GM12878 (cell line): ENCODE data around the gene LMF2. TPM values are rescaled to one million over a fixed set of nuclear protein-coding genes. Genes with fewer than 3 reads are reported as not detected.

ENCODE experiments used
- ASH2L ChIP-seq: fragments of 300-600, 200-600 bp; sonication (generic); IDR thresholded peaks from 2 replicates; pipeline ENCODE4 v1.6.1; 2017; ENCODE audit warnings: low read depth, mild to moderate bottlenecking, borderline replicate concordance
- CBFB ChIP-seq: IDR thresholded peaks from 2 replicates; pipeline ENCODE4 v1.6.1; 2016; ENCODE audit warnings: antibody characterized with exemption, low read depth
- CBX3 ChIP-seq: fragments of 200-600 bp; sonication (generic); IDR thresholded peaks from 2 replicates; pipeline ENCODE4 v1.6.1; 2016; ENCODE audit warnings: low read depth, borderline replicate concordance
- CREM ChIP-seq: IDR thresholded peaks from 2 replicates; pipeline ENCODE4 v1.6.1; 2014; ENCODE audit warnings: antibody characterized with exemption, low read depth
- ELK1 ChIP-seq: IDR thresholded peaks from 2 replicates; pipeline ENCODE4 v1.6.1; 2012; ENCODE audit warnings: low read depth, low read length, improper control_type of control experiment
- EZH2 ChIP-seq: IDR thresholded peaks from 2 replicates; pipeline ENCODE4 v1.6.1; 2012; ENCODE audit warnings: low read depth, mild to moderate bottlenecking, control low read depth, inconsistent platforms, low read length, borderline replicate concordance; ENCODE audit not compliant: control insufficient read depth
- HDAC6 ChIP-seq: fragments of 200-600 bp; sonication (generic); IDR thresholded peaks from one replicate; pipeline ENCODE4 v1.8.0; 2017; ENCODE audit warnings: antibody characterized with exemption; ENCODE audit not compliant: unreplicated experiment
- IKZF2 ChIP-seq, 2 experiments: fragments of 450-650 bp; IDR thresholded peaks; 2 replicates each; pipeline ENCODE4 v1.6.1; 2017; ENCODE audit warnings: mild to moderate bottlenecking in 2 of 2, moderate library complexity in 2 of 2
- IRF4 ChIP-seq: IDR thresholded peaks from 2 replicates; pipeline ENCODE4 v1.6.1; 2011; ENCODE audit warnings: low read depth, low read length
- MYB ChIP-seq: fragments of 150-350 bp; IDR thresholded peaks from 2 replicates; pipeline ENCODE4 v1.6.1; 2014; ENCODE audit warnings: mild to moderate bottlenecking, low read depth, low read length, borderline replicate concordance
- NR2C1 ChIP-seq: fragments of 450-650 bp; IDR thresholded peaks from 2 replicates; pipeline ENCODE4 v1.6.1; 2017; ENCODE audit warnings: antibody characterized with exemption, mild to moderate bottlenecking, moderate library complexity
- NRF1 ChIP-seq: conservative IDR thresholded peaks from 2 replicates; pipeline ENCODE4 v1.6.1; 2011; ENCODE audit warnings: mild to moderate bottlenecking, low read depth, low read length, improper control_type of control experiment
- POU2F2 ChIP-seq: IDR thresholded peaks from 3 replicates; pipeline ENCODE4 v1.6.1; 2011; ENCODE audit warnings: low read depth, mild to moderate bottlenecking, low read length, borderline replicate concordance
- RCOR1 ChIP-seq: conservative IDR thresholded peaks from 2 replicates; pipeline ENCODE4 v1.6.1; 2012; ENCODE audit warnings: low read depth, low read length, improper control_type of control experiment
- SKIL ChIP-seq: fragments of 450-650 bp; IDR thresholded peaks from 2 replicates; pipeline ENCODE4 v1.6.1; 2017; ENCODE audit warnings: mild to moderate bottlenecking, low read depth, inconsistent platforms; ENCODE audit not compliant: poor library complexity, severe bottlenecking
- ZBTB33 ChIP-seq: fragments of 450-650 bp; IDR thresholded peaks from 2 replicates; pipeline ENCODE4 v1.6.1; 2017; ENCODE audit warnings: mild to moderate bottlenecking
- polyA plus RNA-seq, 11 experiments: library from polyadenylated mRNA; depleted of rRNA in 4 of 11; unstranded in 6 of 11; stranded (reverse) in 5 of 11; fragments of >200 nt; fragmentation: Nextera tagmentation in 4 of 11; fragmentation: Illumina TruSeq in 1 of 11; extraction: Ambion mirVana in 4 of 11; extraction: Trizol in 1 of 11; gene quantifications; 1 replicate in 1 of 11; 2 replicates in 10 of 11; pipeline versions ENCODE4 v1.2.1 to v1.2.3, GENCODE V29; 2011 to 2016; ENCODE audit warnings: inconsistent platforms in 2 of 11, missing spikeins in 2 of 11, low read depth in 1 of 11
- total RNA-seq, 4 experiments: library from RNA; depleted of rRNA in 3 of 4; stranded (reverse); fragments of >200 nt in 3 of 4; fragmentation: Illumina TruSeq in 1 of 4; extraction: Trizol in 1 of 4; gene quantifications; 2 replicates each; pipeline versions ENCODE4 v1.2.1 to v1.2.3, GENCODE V29; 2013 to 2021
- TF ChIP-seq, protein P1 (sequence below): fragments of 450-650 bp; formaldehyde crosslinking; IDR thresholded peaks from 2 replicates; pipeline ENCODE4 v1.4.0; 2020; ENCODE audit warnings: mild to moderate bottlenecking, moderate library complexity

LMF2 gene
- total and polyA plus RNA-seq, 10 of the 15 experiments (the other 5 are each of a cell fraction or from before 2014, with no cell fraction given), result 0.08 to 57.5 (median 21.2) TPM

DNA sequence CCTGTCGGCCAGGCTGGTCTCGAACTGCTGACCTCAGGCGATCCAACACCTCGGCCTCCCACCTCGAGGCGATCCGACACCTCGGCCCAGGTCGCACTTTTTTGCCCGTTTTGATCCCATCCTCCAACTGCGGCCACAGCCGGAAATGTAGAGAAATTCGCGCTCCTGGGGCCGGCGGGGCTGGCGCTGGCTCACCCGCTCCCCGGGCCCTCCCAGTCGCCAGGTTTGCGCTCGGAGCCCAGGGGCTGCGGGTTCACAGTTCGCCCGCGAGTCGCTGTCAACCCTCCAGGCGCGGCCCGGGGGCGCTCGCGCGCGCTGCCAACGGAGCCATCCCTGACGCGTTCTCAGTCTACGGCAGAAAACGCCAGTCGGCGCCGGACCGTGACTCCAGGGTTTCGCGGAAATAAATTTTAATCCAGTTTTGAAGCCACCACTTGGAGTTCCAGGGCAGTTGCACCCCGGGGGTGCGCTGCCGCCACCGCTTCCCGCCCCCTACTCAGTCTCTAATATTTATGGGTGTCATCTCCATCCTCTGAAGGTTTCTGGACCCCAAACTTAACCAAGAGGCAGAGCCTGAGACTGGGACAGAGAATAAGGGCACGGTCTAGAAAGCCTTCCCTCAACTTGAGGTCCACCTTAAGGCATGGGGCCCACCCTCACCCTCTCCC, 36.7 kb upstream of the LMF2 start (continued):
- TF ChIP-seq EZH2 (no peak), MYB (no peak), IKZF2 (IDR thresholded peaks at IDR 0.05) (peak; percentile 28 to 51; a peak in 2 of 4 replicates), CREM (0 out of 2 replicates have a peak, but pooled peaks have one; percentile 11), SKIL (no peak), NRF1 (no peak), RCOR1 (0 out of 2 replicates have a peak, but pooled peaks have one; percentile 9), HDAC6 (no peak), ELK1 (no peak), NR2C1 (no peak), IRF4 (no peak), CBX3 (no peak), POU2F2 (no peak), ZBTB33 (no peak), CBFB (no peak), ASH2L (no peak)
- TF ChIP-seq, protein P1, sequence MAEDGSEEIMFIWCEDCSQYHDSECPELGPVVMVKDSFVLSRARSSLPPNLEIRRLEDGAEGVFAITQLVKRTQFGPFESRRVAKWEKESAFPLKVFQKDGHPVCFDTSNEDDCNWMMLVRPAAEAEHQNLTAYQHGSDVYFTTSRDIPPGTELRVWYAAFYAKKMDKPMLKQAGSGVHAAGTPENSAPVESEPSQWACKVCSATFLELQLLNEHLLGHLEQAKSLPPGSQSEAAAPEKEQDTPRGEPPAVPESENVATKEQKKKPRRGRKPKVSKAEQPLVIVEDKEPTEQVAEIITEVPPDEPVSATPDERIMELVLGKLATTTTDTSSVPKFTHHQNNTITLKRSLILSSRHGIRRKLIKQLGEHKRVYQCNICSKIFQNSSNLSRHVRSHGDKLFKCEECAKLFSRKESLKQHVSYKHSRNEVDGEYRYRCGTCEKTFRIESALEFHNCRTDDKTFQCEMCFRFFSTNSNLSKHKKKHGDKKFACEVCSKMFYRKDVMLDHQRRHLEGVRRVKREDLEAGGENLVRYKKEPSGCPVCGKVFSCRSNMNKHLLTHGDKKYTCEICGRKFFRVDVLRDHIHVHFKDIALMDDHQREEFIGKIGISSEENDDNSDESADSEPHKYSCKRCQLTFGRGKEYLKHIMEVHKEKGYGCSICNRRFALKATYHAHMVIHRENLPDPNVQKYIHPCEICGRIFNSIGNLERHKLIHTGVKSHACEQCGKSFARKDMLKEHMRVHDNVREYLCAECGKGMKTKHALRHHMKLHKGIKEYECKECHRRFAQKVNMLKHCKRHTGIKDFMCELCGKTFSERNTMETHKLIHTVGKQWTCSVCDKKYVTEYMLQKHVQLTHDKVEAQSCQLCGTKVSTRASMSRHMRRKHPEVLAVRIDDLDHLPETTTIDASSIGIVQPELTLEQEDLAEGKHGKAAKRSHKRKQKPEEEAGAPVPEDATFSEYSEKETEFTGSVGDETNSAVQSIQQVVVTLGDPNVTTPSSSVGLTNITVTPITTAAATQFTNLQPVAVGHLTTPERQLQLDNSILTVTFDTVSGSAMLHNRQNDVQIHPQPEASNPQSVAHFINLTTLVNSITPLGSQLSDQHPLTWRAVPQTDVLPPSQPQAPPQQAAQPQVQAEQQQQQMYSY (CRISPR knock-in tag), result no peak
